Activated naive CD4-positive, alpha-beta T cell (primary cell): ENCODE results near the gene HSPA2.
"Not testable (repeated sequence)": the region's sequence is repeated elsewhere in the genome, so short reads cannot be mapped to it uniquely, and the experiment has no call there.

ENCODE experiments used
- DNase-seq, 4 experiments: peaks; one replicate each; lab custom pipeline; 2025; lab: John Stamatoyannopoulos, UW

HSPA2 gene

GRCh38 chr14:64562436-64562835 is 21.9 kb downstream of the HSPA2 start:
- no peak for DNase-seq

DNA sequence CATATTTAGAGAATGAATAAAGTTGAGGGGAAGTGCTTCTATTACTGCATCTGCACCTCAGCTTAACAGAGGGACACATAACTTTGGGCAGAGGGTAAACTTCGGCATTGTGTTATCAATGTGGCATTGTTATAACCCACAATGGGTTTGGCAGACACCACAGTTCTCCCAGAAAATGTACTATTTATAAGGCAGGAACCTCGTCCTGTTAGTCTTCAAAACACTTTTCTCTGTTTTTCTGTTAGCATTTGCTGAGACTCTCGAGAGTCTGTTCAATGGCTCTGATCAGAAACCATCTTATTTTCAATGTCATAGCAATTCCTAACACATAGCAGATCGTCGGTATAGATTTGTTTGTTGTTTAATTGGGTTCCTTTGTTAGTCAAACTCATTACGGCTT is 23.2 kb downstream of the HSPA2 start:
- DNase-seq, result no peak

- DNase-seq, result no peak
These were observed 26.1 kb downstream of the HSPA2 start for GRCh38 chr14:64566651-64567122.

DNA sequence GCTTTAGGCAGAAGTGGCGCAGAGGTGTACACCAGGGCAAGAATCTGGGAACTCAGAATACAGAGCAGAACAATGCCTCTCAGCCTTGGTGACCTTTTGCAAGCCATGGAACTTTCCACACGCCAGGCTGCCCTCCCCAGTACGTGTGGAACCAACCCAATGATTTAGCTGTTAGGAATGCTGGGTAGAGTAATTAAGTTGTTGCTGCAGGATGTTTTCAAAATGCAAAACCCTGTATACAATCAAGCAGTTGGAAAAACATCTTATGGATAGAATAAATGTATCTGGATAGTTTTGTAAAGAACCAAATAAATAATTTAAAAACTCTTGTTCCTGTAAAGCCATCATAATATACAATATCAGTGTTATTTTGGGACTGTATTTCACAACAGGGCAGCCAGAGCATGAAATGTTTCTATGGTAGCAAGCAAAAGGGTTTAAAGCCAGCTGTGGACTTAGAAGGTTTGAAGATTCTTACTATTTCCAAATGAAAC is 28.6 kb downstream of the HSPA2 start:
- no peak for DNase-seq

DNA sequence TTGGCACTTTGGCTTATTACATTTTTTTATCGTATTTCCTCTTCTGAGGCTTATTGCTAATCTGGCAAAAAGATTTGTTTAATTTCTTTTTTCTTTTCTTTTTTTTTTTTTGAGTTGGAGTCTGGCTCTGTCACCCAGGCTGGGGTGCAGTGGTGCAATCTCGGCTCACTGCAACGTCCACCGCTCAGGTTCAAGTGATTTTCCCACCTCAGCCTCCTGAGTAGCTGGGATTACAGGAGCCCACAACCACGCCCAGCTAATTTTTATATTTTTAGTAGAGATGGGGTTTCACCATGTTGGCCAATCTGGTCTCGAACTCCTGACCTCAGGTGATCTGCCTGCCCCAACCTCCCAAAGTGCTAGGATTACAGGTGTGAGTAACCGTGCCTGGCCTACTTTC is 29.1 kb downstream of the HSPA2 start:
- not testable (repeated sequence) for DNase-seq

DNA sequence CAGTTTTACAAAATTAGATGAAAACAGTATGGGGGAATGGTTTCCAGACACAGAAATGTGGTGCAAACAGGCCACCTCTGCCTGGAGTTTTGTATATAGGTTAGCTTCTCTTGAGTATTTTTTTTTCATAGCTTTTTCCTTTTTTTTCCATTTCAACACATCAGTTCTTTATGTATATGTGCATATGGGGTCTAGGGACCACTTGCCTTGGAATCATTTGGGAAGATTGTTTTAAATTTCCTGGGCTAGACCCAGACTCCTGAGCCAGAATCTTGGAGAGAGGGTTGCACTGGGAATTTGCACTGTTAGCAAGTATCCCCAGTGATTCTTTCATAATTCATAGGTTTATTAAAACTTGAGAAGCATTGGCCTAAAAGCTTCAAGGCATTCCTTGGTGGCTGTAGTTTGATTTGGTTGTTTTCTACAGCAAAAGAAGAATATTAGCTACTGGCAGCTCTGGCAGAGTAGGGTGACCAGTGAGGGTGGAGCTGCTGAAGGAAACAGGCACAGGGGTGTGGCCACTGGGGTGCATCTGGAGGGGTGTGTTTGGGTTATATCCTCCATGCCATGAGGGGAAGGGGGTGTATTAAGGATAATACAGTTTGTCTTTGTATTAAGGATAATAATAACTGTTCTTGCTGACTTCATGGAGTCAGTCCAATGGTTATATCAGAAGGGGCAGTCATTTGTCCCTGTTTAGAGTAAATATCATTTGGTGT is 32.0 kb downstream of the HSPA2 start:
- no peak for DNase-seq

GRCh38 chr14:64573109-64573508 is 32.6 kb downstream of the HSPA2 start:
- DNase-seq, result no peak

GRCh38 chr14:64574371-64575107 is 34.0 kb downstream of the HSPA2 start:
- DNase-seq, result no peak

- DNase-seq, result no peak
These were observed 36.7 kb downstream of the HSPA2 start for GRCh38 chr14:64577211-64577610.

DNA sequence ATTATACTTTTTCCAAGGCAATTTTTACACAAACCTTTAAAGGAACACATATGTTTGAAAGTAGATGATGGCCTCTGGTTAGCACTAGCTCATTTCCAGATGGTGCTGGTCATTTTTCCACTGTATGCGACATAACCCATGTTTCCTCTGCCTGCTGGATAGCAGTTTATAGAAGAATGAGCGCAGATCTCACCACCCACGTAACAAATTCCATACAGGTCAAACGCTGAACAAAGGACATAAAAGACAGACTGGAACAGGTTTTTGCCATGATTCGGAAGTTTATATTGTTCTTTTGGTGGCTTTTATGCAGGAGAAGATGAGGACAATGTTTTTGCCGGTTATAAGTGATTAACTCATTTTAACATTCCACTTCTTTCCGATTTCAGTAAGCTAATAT is 39.9 kb downstream of the HSPA2 start:
- DNase-seq, result no peak

- no peak for DNase-seq
These were observed 40.8 kb downstream of the HSPA2 start for GRCh38 chr14:64581363-64581762.

- no peak for DNase-seq
These were observed 41.3 kb downstream of the HSPA2 start for GRCh38 chr14:64581817-64582216.

GRCh38 chr14:64584190-64584589 is 43.6 kb downstream of the HSPA2 start:
- DNase-seq, result no peak

- DNase-seq, result no peak
These were observed 51.3 kb downstream of the HSPA2 start for GRCh38 chr14:64591809-64592208.
